ENCODE measurements around the gene ZNF500.

DNA sequence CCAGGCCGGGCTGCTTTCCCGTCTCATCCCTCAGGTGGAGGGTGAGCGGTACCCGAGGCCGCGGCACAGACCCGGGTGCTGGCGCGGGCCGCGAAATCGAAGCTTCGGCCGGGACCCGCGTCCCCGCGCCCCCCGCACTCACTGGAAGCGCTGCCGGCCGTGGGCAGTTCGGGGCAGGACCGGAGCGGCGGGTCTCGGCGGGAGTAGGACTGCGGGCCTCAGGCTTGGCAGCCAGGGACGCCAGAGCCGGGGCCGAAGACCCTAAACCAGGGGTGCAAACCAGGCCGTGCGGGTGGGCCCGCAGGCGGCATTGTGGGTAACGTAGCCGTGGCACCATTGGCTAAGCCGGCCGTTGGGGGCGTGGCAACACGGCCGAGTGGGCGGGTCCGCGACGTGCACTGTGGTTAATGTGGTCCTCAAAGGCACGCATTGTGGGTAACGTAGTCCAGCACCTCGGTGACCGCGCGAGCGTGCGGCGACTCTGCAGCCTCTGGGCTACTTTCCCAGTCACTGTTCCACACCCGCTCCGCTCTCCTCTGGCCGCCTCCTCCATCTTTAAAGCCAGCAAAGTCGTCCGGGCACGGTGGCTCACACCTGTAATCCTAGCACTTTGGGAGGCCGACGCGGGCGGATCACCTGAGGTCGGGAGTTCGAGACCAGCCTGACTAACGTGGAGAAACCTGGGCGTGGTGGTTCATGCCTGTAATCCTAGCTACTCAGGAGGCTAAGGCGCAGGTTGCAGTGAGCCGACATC lies at the start of gene ZNF500:
- peak; percentile 79 for TF ChIP-seq POLR2A (IDR thresholded peaks at IDR 0.05)
- TF ChIP-seq CTCF (IDR thresholded peaks at IDR 0.05) = peak in 1 of 4 experiments; percentile 35

All from prostate gland (tissue), 2 donors.